Adipocyte (in vitro differentiated cells): ENCODE results near the gene NUCB1.

Experiments used
- DNase-seq: peaks from one replicate; pipeline ENCODE4 v3.0.0-alpha.2; 2015; ENCODE audit warnings: low read depth
- H3K27me3 ChIP-seq: replicated peaks from 2 replicates; pipeline ENCODE4 v1.7.0; 2013; ENCODE audit warnings: mild to moderate bottlenecking, low read length, moderate library complexity; ENCODE audit not compliant: control insufficient read depth, insufficient read depth
- H3K36me3 ChIP-seq: 2 replicates; pipeline ENCODE4 v1.7.0; 2013; ENCODE audit warnings: low read length, mild to moderate bottlenecking, moderate library complexity; ENCODE audit not compliant: control insufficient read depth, insufficient read depth, severe bottlenecking
- H3K4me1 ChIP-seq: 2 replicates; pipeline ENCODE4 v1.7.0; 2013; ENCODE audit warnings: mild to moderate bottlenecking, low read length, moderate library complexity; ENCODE audit not compliant: control insufficient read depth, insufficient read depth
- H3K4me3 ChIP-seq: 2 replicates; pipeline ENCODE4 v1.7.0; 2013; ENCODE audit warnings: mild to moderate bottlenecking, low read length, moderate library complexity
- H3K9ac ChIP-seq: 2 replicates; pipeline ENCODE4 v1.7.0; 2013; ENCODE audit warnings: mild to moderate bottlenecking, low read length, moderate library complexity
- H3K9me3 ChIP-seq: 2 replicates; pipeline ENCODE4 v1.7.0; 2013; ENCODE audit warnings: mild to moderate bottlenecking, low read length, moderate library complexity; ENCODE audit not compliant: control insufficient read depth

The NUCB1 gene

GRCh38 chr19:48945415-48945814 lies 45.3 kb downstream of the NUCB1 start:
- Histone ChIP-seq H3K9me3 (peaks cover 9% of the 10 kb centered on the region), H3K4me1 (no peaks in the 10 kb centered on the region), H3K27me3 (no peaks in the 10 kb centered on the region), H3K9ac (no peak overlapping the region), H3K4me3 (no peak overlapping the region), H3K36me3 (no peaks in the 10 kb centered on the region)
- no peak for DNase-seq

GRCh38 chr19:48945817-48946216 lies 45.7 kb downstream of the NUCB1 start:
- Histone ChIP-seq H3K27me3 (no peaks in the 10 kb centered on the region), H3K36me3 (no peaks in the 10 kb centered on the region), H3K9me3 (peaks cover 7% of the 10 kb centered on the region), H3K9ac (no peak overlapping the region), H3K4me1 (no peaks in the 10 kb centered on the region), H3K4me3 (no peak overlapping the region)
- DNase-seq, result no peak

GRCh38 chr19:48946463-48947257 lies 46.5 kb downstream of the NUCB1 start:
- Histone ChIP-seq H3K9ac (no peak overlapping the region), H3K9me3 (peaks cover 3% of the 10 kb centered on the region), H3K27me3 (no peaks in the 10 kb centered on the region), H3K36me3 (no peaks in the 10 kb centered on the region), H3K4me1 (no peaks in the 10 kb centered on the region), H3K4me3 (no peak overlapping the region)
- DNase-seq, result no peak

GRCh38 chr19:48947258-48947542 lies 47.1 kb downstream of the NUCB1 start:
- H3K9ac ChIP-seq, result no peak overlapping the region
- no peak for DNase-seq
- H3K27me3 ChIP-seq, result no peaks in the 10 kb centered on the region
- H3K4me3 ChIP-seq, result no peak overlapping the region
- H3K4me1 ChIP-seq, result no peaks in the 10 kb centered on the region
- no peaks in the 10 kb centered on the region for H3K36me3 ChIP-seq
- peaks cover 3% of the 10 kb centered on the region for H3K9me3 ChIP-seq

GRCh38 chr19:48950159-48950558 lies 50.0 kb downstream of the NUCB1 start:
- peaks cover 4% of the 10 kb centered on the region for H3K4me1 ChIP-seq

GRCh38 chr19:48950830-48951519 lies 50.9 kb downstream of the NUCB1 start:
- no peak for DNase-seq
- no peak overlapping the region for H3K9ac ChIP-seq
- peaks cover 3% of the 10 kb centered on the region for H3K9me3 ChIP-seq
- no peaks in the 10 kb centered on the region for H3K27me3 ChIP-seq
- H3K4me3 ChIP-seq, result no peak overlapping the region
- peaks cover 12% of the 10 kb centered on the region for H3K4me1 ChIP-seq
- peaks cover under 1% of the 10 kb centered on the region for H3K36me3 ChIP-seq

More at GRCh38 chr19:48950159-48950558, 50.0 kb downstream of the NUCB1 start:
- Histone ChIP-seq H3K9me3 (peaks cover 3% of the 10 kb centered on the region), H3K9ac (no peak overlapping the region), H3K27me3 (no peaks in the 10 kb centered on the region), H3K4me3 (no peak overlapping the region), H3K36me3 (no peaks in the 10 kb centered on the region)
- no peak for DNase-seq

- peaks cover 17% of the 10 kb centered on the region for H3K4me1 ChIP-seq
- H3K9me3 ChIP-seq, result no peaks in the 10 kb centered on the region
- DNase-seq, result no peak
- no peaks in the 10 kb centered on the region for H3K27me3 ChIP-seq
- H3K4me3 ChIP-seq, result no peak overlapping the region
- no peak overlapping the region for H3K9ac ChIP-seq
- peaks cover 5% of the 10 kb centered on the region for H3K36me3 ChIP-seq
Measured at GRCh38 chr19:48953141-48953540, 53.0 kb downstream of the NUCB1 start.

DNA sequence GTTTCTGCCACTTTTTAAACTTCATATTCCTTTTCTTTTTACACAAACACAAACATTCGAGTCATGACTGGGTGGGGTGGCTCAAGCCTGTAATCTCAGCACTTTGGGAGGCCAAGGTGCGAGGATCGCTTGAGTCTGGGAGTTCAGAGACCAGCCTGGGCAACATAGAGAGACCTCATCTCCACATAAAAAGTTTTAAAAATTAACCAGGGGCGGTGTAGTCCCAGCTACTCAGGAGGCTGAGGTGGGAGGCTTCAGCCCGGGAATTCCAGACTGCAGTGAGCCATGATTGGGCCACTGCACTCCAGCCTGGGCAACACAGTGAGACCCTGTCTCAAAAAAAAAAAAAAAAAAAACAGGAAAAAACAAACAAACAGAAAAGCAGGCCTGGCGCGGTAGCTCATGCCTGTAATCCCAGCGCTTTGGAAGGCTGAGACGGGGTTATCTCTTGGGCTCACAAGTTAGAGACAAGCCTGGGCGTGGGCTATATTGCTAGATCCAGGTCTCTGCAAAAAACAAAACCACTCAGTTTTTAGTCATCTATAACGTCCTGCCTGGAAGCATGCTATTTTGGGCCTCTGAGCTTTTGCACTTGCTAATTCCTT lies 54.0 kb downstream of the NUCB1 start:
- Histone ChIP-seq H3K27me3 (no peaks in the 10 kb centered on the region), H3K9me3 (no peaks in the 10 kb centered on the region), H3K9ac (peak overlapping the region; percentile 100), H3K4me3 (peak overlapping the region; percentile 98), H3K36me3 (peaks cover 5% of the 10 kb centered on the region), H3K4me1 (peaks cover 17% of the 10 kb centered on the region)
- no peak for DNase-seq

- DNase-seq, result peak; percentile 97
- Histone ChIP-seq H3K9ac (peak within 1 kb of the TSS; percentile 100), H3K4me1 (peaks cover 17% of the 10 kb centered on the region), H3K27me3 (no peaks in the 10 kb centered on the region), H3K36me3 (peaks cover 5% of the 10 kb centered on the region), H3K9me3 (no peaks in the 10 kb centered on the region), H3K4me3 (peak within 1 kb of the TSS; percentile 98)
Measured at GRCh38 chr19:48954595-48955307, 54.6 kb downstream of the NUCB1 start, which contains the start of gene BAX. Gene BAX, plus strand, starts transcription at chr19:48954875. Its CDS starts 54 bp downstream, at chr19:48954929.

GRCh38 chr19:48955308-48955958 lies 55.3 kb downstream of the NUCB1 start:
- peak overlapping the region; percentile 98 for H3K4me3 ChIP-seq
- no peaks in the 10 kb centered on the region for H3K9me3 ChIP-seq
- no peaks in the 10 kb centered on the region for H3K27me3 ChIP-seq
- peaks cover 17% of the 10 kb centered on the region for H3K4me1 ChIP-seq
- DNase-seq, result no peak
- H3K9ac ChIP-seq, result peak overlapping the region; percentile 100
- H3K36me3 ChIP-seq, result peaks cover 5% of the 10 kb centered on the region
